GM18502 (cell line): ENCODE measurements around the gene CEP78.
A peak's percentile ranks its signal among the peaks of the same experiment; 100 is the strongest.
"Not testable (repeated sequence)": the region's sequence is repeated elsewhere in the genome, so short reads cannot be mapped to it uniquely, and the experiment has no call there.

Experiments used
- ATAC-seq: cut with Tn5 transposase; IDR thresholded peaks from one replicate; pipeline ENCODE4 v1.9.1; 2021; ENCODE audit warnings: mild to moderate bottlenecking; ENCODE audit not compliant: unreplicated experiment, poor library complexity

CEP78 gene

GRCh38 chr9:78280982-78281668 lies 45.2 kb downstream of the CEP78 start:
- ATAC-seq: no peak

- ATAC-seq: not testable (repeated sequence)
Measured at GRCh38 chr9:78284181-78284580, 48.3 kb downstream of the CEP78 start.

DNA sequence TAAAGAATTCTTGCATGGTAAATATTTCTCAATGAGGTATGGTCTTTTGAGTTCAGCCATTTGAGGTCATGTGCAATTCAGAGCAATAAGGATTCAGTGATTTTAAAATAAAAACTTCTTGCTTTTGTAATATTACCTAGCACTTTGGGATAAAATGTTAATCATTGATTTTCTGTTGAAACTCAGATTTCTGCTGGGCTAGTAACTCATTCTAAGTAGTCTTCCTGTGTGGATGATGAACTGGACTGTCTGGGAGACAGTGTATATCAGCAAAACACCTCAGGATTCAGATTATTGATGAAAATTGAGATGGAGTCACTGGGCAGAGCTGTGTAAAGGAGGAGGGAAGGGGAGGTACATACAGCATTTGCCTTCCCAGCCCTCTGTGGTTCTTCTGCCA lies 50.2 kb downstream of the CEP78 start:
- ATAC-seq: no peak

DNA sequence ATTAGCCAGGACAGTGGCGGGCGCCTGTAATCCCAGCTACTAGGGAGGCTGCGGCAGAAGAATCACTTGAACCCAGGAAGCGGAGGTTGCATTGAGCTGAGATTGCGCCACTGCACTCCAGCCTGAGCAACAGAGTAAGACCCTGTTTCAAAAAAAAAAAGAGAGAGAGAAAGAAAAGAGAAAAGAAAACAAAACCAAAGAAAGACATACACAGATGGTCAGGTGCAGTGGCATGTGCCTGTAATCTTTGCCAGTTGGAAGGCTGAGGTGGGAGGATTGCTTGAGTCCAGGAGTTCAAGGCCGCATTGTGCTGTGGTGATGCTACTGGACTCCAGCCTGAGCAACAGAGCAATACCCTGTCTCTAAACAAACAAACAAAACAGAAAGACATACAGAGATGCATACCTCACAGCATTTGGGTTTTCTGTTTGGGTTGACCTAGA lies 51.1 kb downstream of the CEP78 start:
- no peak for ATAC-seq

GRCh38 chr9:78288214-78288892 lies 52.5 kb downstream of the CEP78 start:
- ATAC-seq: no peak

DNA sequence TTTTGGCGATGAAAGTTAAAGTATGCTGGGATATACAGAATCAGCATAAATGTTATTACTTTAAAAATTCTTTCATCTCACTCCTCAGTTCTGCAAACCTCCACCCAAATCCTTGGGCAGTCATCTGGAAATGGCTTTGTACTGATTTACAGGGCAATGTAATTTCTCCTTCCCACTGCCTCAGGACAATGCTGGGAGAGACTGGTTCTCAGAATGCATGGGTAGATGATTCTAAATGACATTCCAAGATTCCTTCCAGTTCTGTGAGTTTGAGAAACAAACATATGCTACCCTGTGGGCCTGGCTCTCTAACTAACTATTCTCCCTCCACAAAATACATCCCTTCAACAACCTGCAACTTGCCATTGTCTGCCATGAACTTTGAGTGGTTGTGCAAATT lies 53.6 kb downstream of the CEP78 start:
- ATAC-seq: no peak

GRCh38 chr9:78291240-78291925 lies 55.5 kb downstream of the CEP78 start:
- no peak for ATAC-seq

GRCh38 chr9:78292026-78292425 lies 56.2 kb downstream of the CEP78 start:
- no peak for ATAC-seq

- no peak for ATAC-seq
Measured at GRCh38 chr9:78292716-78293497, 57.0 kb downstream of the CEP78 start.

DNA sequence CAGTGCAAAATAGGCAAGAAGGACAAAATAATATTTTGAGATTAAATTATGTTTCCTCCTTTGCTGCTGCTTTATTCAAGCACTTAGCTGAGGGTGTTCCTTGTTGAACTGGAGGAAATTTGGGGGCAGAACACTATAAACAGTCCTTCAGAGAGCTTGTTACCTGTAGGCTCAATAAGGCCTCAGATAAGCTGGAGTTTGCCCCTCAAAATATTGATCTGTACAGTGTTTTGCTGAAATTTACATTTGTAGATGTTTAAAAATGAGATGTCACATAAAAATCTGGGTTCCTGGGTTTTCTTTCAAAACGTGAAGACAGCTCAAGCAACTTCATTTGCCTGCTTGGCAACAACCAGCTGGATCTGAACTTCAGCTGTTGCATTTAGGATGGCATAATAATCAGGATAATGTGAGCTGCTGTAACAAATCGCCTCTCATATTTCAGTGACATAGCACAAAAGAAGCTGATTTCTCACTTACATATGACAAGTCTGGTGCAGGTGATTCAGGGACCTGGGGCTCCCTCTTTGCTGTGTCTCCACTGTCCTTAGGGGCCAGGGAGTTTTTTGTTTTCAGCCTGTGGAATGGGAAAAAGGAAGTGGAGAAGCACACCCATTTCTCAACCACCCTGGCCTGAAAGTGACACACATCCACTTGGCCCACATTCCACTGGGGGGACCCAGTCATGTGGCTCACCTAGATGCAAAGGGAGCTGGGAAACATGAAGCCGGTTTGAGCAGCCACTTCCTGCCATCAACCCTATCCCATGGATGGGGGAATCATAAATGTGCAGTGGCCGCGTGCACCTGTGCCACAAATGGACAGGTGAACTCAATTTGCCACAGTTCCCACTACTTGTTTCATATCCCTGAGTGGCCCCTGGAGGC lies 58.7 kb downstream of the CEP78 start:
- no peak for ATAC-seq

DNA sequence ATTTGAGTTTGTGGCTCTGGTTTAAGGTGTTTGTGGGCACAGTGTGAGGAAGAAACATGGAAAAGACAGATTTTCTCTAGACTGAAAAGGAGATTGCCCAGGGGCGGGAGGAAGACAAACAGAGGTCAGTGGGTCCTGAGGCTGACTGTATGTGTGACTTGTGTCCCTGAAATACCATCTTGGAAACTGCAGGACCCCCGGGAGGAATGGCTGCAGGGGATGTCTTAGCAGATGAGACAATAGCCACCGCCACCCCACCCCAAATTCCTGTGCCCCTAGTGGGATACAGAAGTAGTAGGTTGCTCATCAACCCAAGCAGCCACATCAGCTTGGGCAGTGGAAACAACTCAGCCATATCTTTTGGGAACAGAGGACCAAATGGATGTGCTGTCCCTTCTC lies 59.3 kb downstream of the CEP78 start:
- no peak for ATAC-seq

- ATAC-seq: no peak
Measured at GRCh38 chr9:78295731-78296130, 59.9 kb downstream of the CEP78 start.

DNA sequence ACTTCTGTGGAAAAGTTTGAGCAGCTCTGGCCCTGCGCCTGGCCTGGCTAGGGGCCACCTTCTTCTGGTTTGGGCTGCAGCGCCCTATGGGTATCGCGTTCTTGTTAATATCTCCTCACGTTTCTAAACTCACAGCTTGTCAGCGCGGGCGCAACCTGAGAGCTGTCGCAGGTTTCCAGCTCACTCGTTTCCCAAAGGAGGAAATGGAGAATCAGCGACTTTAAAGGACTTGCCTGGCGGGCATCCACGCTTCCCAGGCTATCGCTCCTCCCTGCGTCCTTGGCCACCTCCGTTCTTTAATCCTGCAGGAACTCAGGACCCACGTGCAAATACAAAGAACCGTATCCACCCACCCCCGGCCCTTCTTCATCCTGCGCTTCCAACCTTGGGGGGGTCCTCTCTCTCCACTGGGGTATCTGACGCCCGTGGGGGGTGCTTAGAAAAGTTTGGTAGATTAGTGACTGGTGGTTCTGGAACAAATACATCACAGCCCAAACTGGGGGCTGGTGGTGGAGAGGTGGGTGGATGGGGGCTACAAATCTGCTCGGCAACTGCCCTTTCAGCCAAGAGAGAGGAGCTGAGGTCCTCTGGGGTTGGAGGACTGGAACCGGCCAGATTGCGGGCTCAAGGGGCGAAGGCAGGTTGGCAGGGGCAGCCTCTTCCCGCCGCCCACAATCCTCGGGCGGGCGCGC lies 60.5 kb downstream of the CEP78 start:
- no peak for ATAC-seq

- peak; percentile 96 for ATAC-seq
Measured at GRCh38 chr9:78296893-78297671, 61.2 kb downstream of the CEP78 start, which contains the start of gene PSAT1. Gene PSAT1, plus strand, starts transcription at chr9:78297125. Its CDS starts 86 bp downstream, at chr9:78297211.

GRCh38 chr9:78297672-78297961 lies 61.7 kb downstream of the CEP78 start:
- ATAC-seq: peak; percentile 51

GRCh38 chr9:78298046-78298765 lies 62.3 kb downstream of the CEP78 start:
- peak; percentile 19 for ATAC-seq

GRCh38 chr9:78300209-78300608 lies 64.3 kb downstream of the CEP78 start:
- ATAC-seq: no peak

GRCh38 chr9:78301466-78301865 lies 65.6 kb downstream of the CEP78 start:
- ATAC-seq: no peak
